DLD1 (cell line): Measurements from ENCODE around the gene ZMIZ1.

Source experiments
- in situ Hi-C: cut with HindIII; loops from 2 replicates; pipeline ENCODE4 v1.10.0; 2017; ENCODE audit warnings: low sequenced_read_pairs

Gene ZMIZ1

GRCh38 chr10:79296431-79296830, 227.7 kb downstream of the ZMIZ1 start:
- in situ Hi-C loops: no loop called here

- in situ Hi-C loops: no loop called here
Observed at GRCh38 chr10:79298403-79299244, 229.9 kb downstream of the ZMIZ1 start.

GRCh38 chr10:79299397-79300241, 230.9 kb downstream of the ZMIZ1 start:
- in situ Hi-C loops: no loop called here

GRCh38 chr10:79300711-79301110, 231.9 kb downstream of the ZMIZ1 start:
- in situ Hi-C loops: no loop called here

- in situ Hi-C loops: no loop called here
Observed at GRCh38 chr10:79301754-79302530, 233.2 kb downstream of the ZMIZ1 start.

- in situ Hi-C loops: no loop called here
Observed at GRCh38 chr10:79303631-79304478, 235.1 kb downstream of the ZMIZ1 start.

- in situ Hi-C loops: no loop called here
Observed at GRCh38 chr10:79304479-79305087, 235.8 kb downstream of the ZMIZ1 start.

- in situ Hi-C loops: no loop called here
Observed at GRCh38 chr10:79305515-79305914, 236.7 kb downstream of the ZMIZ1 start.

GRCh38 chr10:79305988-79306387, 237.2 kb downstream of the ZMIZ1 start:
- in situ Hi-C loops: no loop called here

GRCh38 chr10:79306644-79307220, 238.0 kb downstream of the ZMIZ1 start:
- in situ Hi-C loops: no loop called here

- in situ Hi-C loops: no loop called here
Observed at GRCh38 chr10:79308016-79308415, 239.2 kb downstream of the ZMIZ1 start.

- in situ Hi-C loops: no loop called here
Observed at GRCh38 chr10:79308969-79309665, 240.4 kb downstream of the ZMIZ1 start.

GRCh38 chr10:79310200-79310865, 241.6 kb downstream of the ZMIZ1 start:
- in situ Hi-C loops: no loop called here

- in situ Hi-C loops: no loop called here
Observed at GRCh38 chr10:79310911-79311573, 242.3 kb downstream of the ZMIZ1 start.

GRCh38 chr10:79311581-79312407, 243.0 kb downstream of the ZMIZ1 start:
- in situ Hi-C loops: no loop called here

- in situ Hi-C loops: no loop called here
Observed at GRCh38 chr10:79312601-79313187, 243.9 kb downstream of the ZMIZ1 start.

- in situ Hi-C loops: no loop called here
Observed at GRCh38 chr10:79313320-79313719, 244.6 kb downstream of the ZMIZ1 start.
